Choroid plexus epithelial cell (primary cell): ENCODE data around the gene NBL1.

Experiments used
- DNase-seq: peaks from one replicate; pipeline ENCODE4 v3.0.0-alpha.2; 2010; ENCODE audit warnings: low read depth
- H3K4me3 ChIP-seq: 2 replicates; pipeline ENCODE4 v1.5.1; 2011; ENCODE audit warnings: low read depth, mild to moderate bottlenecking, control low read depth, low read length, moderate library complexity
- TF ChIP-seq, protein P1 (sequence below): conservative IDR thresholded peaks from 2 replicates; pipeline ENCODE4 v1.5.1; 2011; ENCODE audit warnings: low read depth, mild to moderate bottlenecking, control low read depth, inconsistent platforms, low read length, moderate library complexity

The NBL1 gene

DNA sequence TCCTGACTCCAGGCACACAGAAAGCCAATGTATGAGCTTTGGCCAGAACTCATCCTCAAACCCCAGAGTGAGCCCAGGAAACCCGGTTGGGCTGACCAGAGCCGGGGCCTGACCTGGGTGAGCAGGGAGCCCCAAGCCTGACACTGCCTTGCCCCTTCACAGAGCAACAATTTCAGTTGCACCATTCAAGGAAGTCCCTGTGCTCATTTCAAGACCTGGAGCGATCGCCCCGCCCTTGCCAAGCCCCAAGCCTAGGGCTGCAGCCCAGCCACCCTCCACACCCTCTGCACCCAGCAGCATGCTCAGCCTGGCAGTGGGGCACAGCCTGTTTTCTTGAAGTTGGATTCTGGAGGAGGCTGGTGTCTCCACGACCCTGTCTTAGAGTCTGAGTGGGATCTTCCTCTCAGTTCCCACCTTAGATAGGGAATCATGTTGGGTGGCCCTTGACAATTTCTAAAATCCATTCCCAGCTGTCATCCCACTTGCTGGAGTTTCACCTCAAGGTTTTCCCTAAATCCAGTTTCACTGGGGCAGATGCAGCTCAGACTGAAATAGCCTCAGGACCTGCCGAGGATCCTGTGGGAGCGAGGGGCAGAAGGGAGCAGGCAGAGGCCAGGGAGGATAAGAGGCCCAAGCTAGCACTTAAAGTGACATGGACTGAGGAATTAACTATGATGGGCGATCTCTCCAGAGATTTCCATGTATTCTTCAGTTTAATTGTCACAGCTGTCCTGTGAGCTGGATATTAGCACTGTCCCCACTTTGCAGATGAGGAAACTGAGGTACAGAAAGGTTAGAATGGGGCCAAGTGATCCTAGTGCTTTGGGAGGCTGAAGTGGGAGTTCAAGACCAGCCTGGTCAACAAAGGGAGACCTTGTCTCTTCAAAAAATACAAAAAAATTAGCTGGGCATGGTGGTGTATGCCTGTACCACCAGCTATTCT, 2.5 kb downstream of the NBL1 start:
- no peak for DNase-seq
- TF ChIP-seq, protein P1, sequence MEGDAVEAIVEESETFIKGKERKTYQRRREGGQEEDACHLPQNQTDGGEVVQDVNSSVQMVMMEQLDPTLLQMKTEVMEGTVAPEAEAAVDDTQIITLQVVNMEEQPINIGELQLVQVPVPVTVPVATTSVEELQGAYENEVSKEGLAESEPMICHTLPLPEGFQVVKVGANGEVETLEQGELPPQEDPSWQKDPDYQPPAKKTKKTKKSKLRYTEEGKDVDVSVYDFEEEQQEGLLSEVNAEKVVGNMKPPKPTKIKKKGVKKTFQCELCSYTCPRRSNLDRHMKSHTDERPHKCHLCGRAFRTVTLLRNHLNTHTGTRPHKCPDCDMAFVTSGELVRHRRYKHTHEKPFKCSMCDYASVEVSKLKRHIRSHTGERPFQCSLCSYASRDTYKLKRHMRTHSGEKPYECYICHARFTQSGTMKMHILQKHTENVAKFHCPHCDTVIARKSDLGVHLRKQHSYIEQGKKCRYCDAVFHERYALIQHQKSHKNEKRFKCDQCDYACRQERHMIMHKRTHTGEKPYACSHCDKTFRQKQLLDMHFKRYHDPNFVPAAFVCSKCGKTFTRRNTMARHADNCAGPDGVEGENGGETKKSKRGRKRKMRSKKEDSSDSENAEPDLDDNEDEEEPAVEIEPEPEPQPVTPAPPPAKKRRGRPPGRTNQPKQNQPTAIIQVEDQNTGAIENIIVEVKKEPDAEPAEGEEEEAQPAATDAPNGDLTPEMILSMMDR: no peak
- peak overlapping the region; percentile 91 for H3K4me3 ChIP-seq

- TF ChIP-seq, protein P1: no peak
- H3K4me3 ChIP-seq: peak overlapping the region; percentile 91
These were observed 3.5 kb downstream of the NBL1 start for GRCh38 chr1:19647643-19648042.

DNA sequence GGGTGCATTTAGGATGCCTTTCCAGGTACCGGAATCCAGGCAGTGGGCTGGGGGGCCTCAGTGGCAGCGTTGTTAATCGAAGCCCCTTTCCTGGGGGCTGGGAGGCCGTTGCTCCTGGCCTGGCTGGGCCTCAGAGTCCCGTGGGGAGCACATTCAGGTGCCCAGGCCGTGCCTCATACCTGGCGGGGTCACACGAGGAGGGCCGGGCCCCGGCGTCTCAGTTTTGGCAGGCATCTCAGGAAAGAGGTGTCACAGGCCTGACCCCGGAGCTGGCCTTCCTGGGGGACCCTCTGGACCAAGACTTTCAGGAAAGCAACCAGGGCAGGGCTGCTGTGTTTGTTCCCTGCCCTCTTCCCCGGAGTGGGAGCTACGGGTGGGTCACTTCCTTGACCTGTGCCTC, 4.1 kb downstream of the NBL1 start:
- peak overlapping the region; percentile 91 for H3K4me3 ChIP-seq
- TF ChIP-seq, protein P1: no peak
- DNase-seq: no peak

More at GRCh38 chr1:19647643-19648042, 3.5 kb downstream of the NBL1 start:
- DNase-seq: no peak

DNA sequence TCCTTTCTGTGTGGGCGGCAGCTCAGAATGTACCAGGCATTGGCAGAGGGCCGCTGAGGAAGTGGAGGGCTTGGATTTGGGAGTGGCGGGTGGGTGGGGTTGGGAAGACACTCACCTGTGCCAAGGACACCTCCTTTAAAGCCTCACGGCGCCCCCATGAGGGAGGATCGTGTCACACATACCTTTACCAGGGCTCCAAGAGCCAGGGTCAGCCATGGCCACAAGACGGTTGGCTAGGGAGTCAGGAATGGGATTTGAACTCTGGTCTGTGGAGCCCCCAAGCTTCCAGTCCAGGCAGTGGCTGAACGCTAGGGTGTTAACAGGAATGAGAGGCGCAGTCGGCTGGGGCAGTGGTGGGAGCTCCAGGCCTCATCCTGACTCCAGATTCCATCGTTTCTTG, 4.6 kb downstream of the NBL1 start:
- DNase-seq: peak; percentile 55
- peak overlapping the region; percentile 91 for H3K4me3 ChIP-seq
- TF ChIP-seq, protein P1: no peak

GRCh38 chr1:19650416-19651140, 6.5 kb downstream of the NBL1 start:
- peak overlapping the region; percentile 12 for H3K4me3 ChIP-seq
- TF ChIP-seq, protein P1: no peak

DNA sequence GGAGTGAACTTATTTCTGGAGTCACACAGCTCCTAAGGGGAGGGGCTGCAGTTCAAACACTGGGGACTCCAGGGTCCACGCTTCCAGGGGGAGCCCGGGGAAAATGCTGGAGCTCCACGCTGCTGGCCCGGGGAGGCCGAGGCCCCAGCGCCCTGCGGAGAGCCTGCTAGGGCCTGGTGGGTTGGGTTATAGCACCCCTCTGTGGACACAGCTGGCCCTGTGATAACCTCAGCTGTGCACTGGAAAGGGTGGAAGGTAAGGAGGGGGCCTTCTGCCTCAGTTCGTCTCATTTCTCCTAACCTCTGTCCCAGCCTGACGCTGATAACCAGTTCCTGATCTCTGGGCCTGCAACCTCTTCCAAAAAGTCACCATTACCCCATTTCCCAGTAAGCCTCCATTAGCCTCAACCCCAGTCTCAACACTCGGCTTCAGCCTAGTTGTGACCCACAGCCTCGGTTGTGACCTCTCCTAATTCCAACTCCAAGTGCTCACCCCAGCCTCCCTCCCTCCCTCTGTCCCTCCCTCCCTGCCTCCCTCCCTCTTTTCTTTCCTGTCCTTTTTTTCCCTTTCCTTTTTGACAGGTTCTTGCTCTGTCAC, 7.1 kb downstream of the NBL1 start:
- DNase-seq: peak; percentile 66
- TF ChIP-seq, protein P1: peak; percentile 77
- no peak overlapping the region for H3K4me3 ChIP-seq

More at GRCh38 chr1:19650416-19651140, 6.5 kb downstream of the NBL1 start:
- DNase-seq: no peak
